B cell (primary cell): ENCODE results near the gene TAMALIN. TPM values are rescaled to one million over a fixed set of nuclear protein-coding genes. Genes with fewer than 3 reads are reported as not detected.

ENCODE experiments used
- ATAC-seq: fragments of 200-7000 bp; cut with Tn5 transposase; one replicate; pipeline ENCODE4 v1.10.0; 2021; ENCODE audit warnings: low read depth, mild to moderate bottlenecking, moderate number of reproducible peaks, moderate library complexity
- CTCF ChIA-PET: fragments of 350-600 bp; sonication (Branson Sonifier 250); formaldehyde crosslinking; loops from one replicate; lab custom pipeline; 2021; ENCODE audit warnings: antibody characterized with exemption, inconsistent platforms; lab: Charles Lee
- POLR2A ChIA-PET: fragments of 350-600 bp; sonication (Branson Sonifier 250); formaldehyde crosslinking; loops from one replicate; lab custom pipeline; 2021; ENCODE audit warnings: antibody characterized with exemption; lab: Charles Lee
- DNase-seq: peaks from one replicate; pipeline ENCODE4 v3.0.0; 2013
- H2AFZ ChIP-seq: 2 replicates; pipeline ENCODE4 v1.6.1; 2012; ENCODE audit warnings: mild to moderate bottlenecking, low read depth, low read length; ENCODE audit not compliant: insufficient read depth, poor library complexity, severe bottlenecking
- H3K27ac ChIP-seq, 2 donors: 1 replicate in 1 of 2; 2 replicates in 1 of 2; pipeline ENCODE4 v1.5.1; 2012 to 2013; ENCODE audit warnings: low read length in 2 of 2, mild to moderate bottlenecking in 2 of 2, moderate library complexity in 1 of 2
- H3K27me3 ChIP-seq, 4 experiments: fragments of 200-600 bp in 1 of 4; sonication (generic) in 1 of 4; replicated peaks in 1 of 4; 1 replicate in 2 of 4; 2 replicates in 2 of 4; pipeline versions ENCODE4 v1.6.1 to v1.7.0; 2013 to 2016; ENCODE audit warnings: low read length in 3 of 4, mild to moderate bottlenecking in 2 of 4, mixed read lengths in 1 of 4, moderate library complexity in 1 of 4; ENCODE audit not compliant: insufficient read depth in 4 of 4, control insufficient read depth in 3 of 4; ENCODE audit errors: control extremely low read depth in 1 of 4
- H3K36me3 ChIP-seq, 2 experiments: replicated peaks in 1 of 2; 1 replicate in 1 of 2; 2 replicates in 1 of 2; pipeline versions ENCODE4 v1.6.1 to v1.7.1; 2013; ENCODE audit warnings: low read length in 1 of 2; ENCODE audit not compliant: insufficient read depth in 2 of 2, control insufficient read depth in 1 of 2; ENCODE audit errors: control extremely low read depth in 1 of 2, extremely low read depth in 1 of 2
- H3K4me1 ChIP-seq, 2 donors: fragments of 200-600 bp in 1 of 2; sonication (generic) in 1 of 2; 1 replicate in 1 of 2; 2 replicates in 1 of 2; pipeline versions ENCODE4 v1.5.1 to v1.6.1; 2013 to 2017; ENCODE audit warnings: low read length in 2 of 2; ENCODE audit not compliant: control insufficient read depth in 2 of 2, insufficient read depth in 2 of 2
- H3K4me2 ChIP-seq: replicated peaks from 2 replicates; pipeline ENCODE3; 2012; ENCODE audit warnings: mild to moderate bottlenecking, low read depth, low read length; ENCODE audit not compliant: poor library complexity, severe bottlenecking
- H3K4me3 ChIP-seq, 5 experiments: fragments of 200-600 bp in 1 of 5; sonication (generic) in 1 of 5; 1 replicate in 3 of 5; 2 replicates in 2 of 5; pipeline versions ENCODE4 v1.5.1 to v1.7.0; 2011 to 2016; ENCODE audit warnings: low read length in 4 of 5, mild to moderate bottlenecking in 4 of 5, low read depth in 2 of 5, control low read depth in 1 of 5, moderate library complexity in 1 of 5; ENCODE audit not compliant: insufficient read depth in 1 of 5; ENCODE audit errors: control extremely low read depth in 1 of 5, extremely low read depth in 1 of 5
- H3K79me2 ChIP-seq: fragments of 200-600 bp; sonication (generic); one replicate; pipeline ENCODE4 v1.6.0; 2016; ENCODE audit warnings: low read length; ENCODE audit not compliant: control insufficient read depth, insufficient read depth
- H3K9ac ChIP-seq: fragments of 200-600 bp; sonication (generic); 2 replicates; pipeline ENCODE4 v1.6.1; 2017; ENCODE audit warnings: mild to moderate bottlenecking, low read length, moderate library complexity
- H3K9me3 ChIP-seq, 3 donors: one replicate each; pipeline versions ENCODE4 v1.6.1 to v1.7.1; 2013; ENCODE audit warnings: low read length in 2 of 3; ENCODE audit not compliant: control insufficient read depth in 2 of 3, insufficient read depth in 1 of 3; ENCODE audit errors: control extremely low read depth in 1 of 3
- H4K20me1 ChIP-seq: 2 replicates; pipeline ENCODE4 v1.6.0; 2012; ENCODE audit warnings: mild to moderate bottlenecking, low read length; ENCODE audit not compliant: insufficient read depth, control insufficient read depth, poor library complexity, severe bottlenecking
- H3K27ac Mint-ChIP-seq: one replicate; pipeline ENCODE4 v1.8.0; 2021; ENCODE audit warnings: mixed read lengths
- H3K27me3 Mint-ChIP-seq: one replicate; pipeline ENCODE4 v1.8.0; 2021; ENCODE audit warnings: mixed read lengths
- H3K4me1 Mint-ChIP-seq: one replicate; pipeline ENCODE4 v1.8.0; 2021; ENCODE audit warnings: mixed read lengths
- H3K4me3 Mint-ChIP-seq: one replicate; pipeline ENCODE4 v1.8.0; 2021; ENCODE audit warnings: mixed read lengths
- H3K9me3 Mint-ChIP-seq: one replicate; pipeline ENCODE4 v1.8.0; 2022; ENCODE audit warnings: mixed read lengths; ENCODE audit not compliant: insufficient read depth
- EZH2 ChIP-seq: IDR thresholded peaks from 2 replicates; pipeline ENCODE4 v1.6.1; 2012; ENCODE audit warnings: borderline replicate concordance, low read depth, mild to moderate bottlenecking, moderate library complexity, low read length; ENCODE audit not compliant: insufficient read depth, poor library complexity, severe bottlenecking
- WGBS: methylation state at CpG from one replicate; pipeline ENCODE4 v1.1.5; 2013; ENCODE audit warnings: missing lambda C conversion rate; ENCODE audit not compliant: insufficient coverage; 5-methylcytosine and 5-hydroxymethylcytosine counted together
- intact Hi-C: fragments of 100-400 bp; cut with micrococcal nuclease; formaldehyde crosslinking; loops from one replicate; pipeline ENCODE4 v1.10.0; 2022
- polyA minus RNA-seq: library from RNA; depleted of rRNA, polyadenylated mRNA; stranded (reverse); fragments of >200 nt; gene quantifications from 2 replicates; pipeline ENCODE4 v1.2.3, GENCODE V29; 2012
- polyA plus RNA-seq: library from polyadenylated mRNA; depleted of rRNA; stranded (reverse); fragments of >200 nt; gene quantifications from 2 replicates; pipeline ENCODE4 v1.2.3, GENCODE V29; 2012
- total RNA-seq, 2 donors: library from RNA; stranded (reverse); fragments of 120-200 nt in 1 of 2; gene quantifications; 1 replicate in 1 of 2; 2 replicates in 1 of 2; pipeline versions ENCODE4 v1.2.3 to v1.2.4, GENCODE V29; 2013 to 2022
- TF ChIP-seq, protein P1 (sequence below): fragments of 200-600 bp; IDR thresholded peaks from one replicate; pipeline ENCODE4 v1.8.0; 2022; ENCODE audit warnings: antibody characterized with exemption, mild to moderate bottlenecking

The TAMALIN gene
- 136 and 139 TPM in 2 replicates for total RNA-seq
- total RNA-seq (2013): 36.3 TPM
- polyA plus RNA-seq: 151 and 448 TPM in 2 replicates
- 185 and 255 TPM in 2 replicates for polyA minus RNA-seq

- Histone ChIP-seq H4K20me1 (peaks cover 41% of the 10 kb centered on the region), H3K4me1 (peaks cover 26 to 35% of the 10 kb centered on the region in 2 donors), H3K4me3 (peak within 1 kb of the TSS; percentile 39 to 97 (median 94)), H3K9ac (peak within 1 kb of the TSS; percentile 90), H3K27ac (peak within 1 kb of the TSS; percentile 91 to 92), H3K79me2 (peaks cover 5% of the 10 kb centered on the region), H3K4me2 (peak within 1 kb of the TSS; percentile 94), H3K36me3 (peaks cover 0 to 16% of the 10 kb centered on the region in 2 experiments), H3K27me3 (no peaks in the 10 kb centered on the region), H2AFZ (peak within 1 kb of the TSS; percentile 57), H3K9me3 (no peaks in the 10 kb centered on the region)
- peak; percentile 93 for DNase-seq
- WGBS: under 1% methylated on average over 60 of the region's 60 CpGs
- Mint-ChIP-seq H3K4me3 (peak within 1 kb of the TSS; percentile 97), H3K27me3 (no peaks in the 10 kb centered on the region), H3K9me3 (no peaks in the 10 kb centered on the region), H3K27ac (peak within 1 kb of the TSS; percentile 97), H3K4me1 (peaks cover 42% of the 10 kb centered on the region)
- peak; percentile 68 for ATAC-seq
- ChIA-PET CTCF (interaction anchor here (0.6 to 11.7 kb wide), 8 partner anchors 13 to 112 kb away, joined by 3 to 590 read pairs (median 20); no protein-coding TSS in a partner anchor), POLR2A (interaction anchor here (0.7 to 3.0 kb wide), 13 partner anchors 9 to 111 kb away, joined by 3 to 17 read pairs (median 7); partner anchors contain the start of genes ATG101 and NR4A1)
- intact Hi-C loops: loop anchor here (1.0 kb wide), 3 partner anchors 17 to 75 kb away; partner anchors contain the start of gene ACVR1B
- TF ChIP-seq, protein P1, sequence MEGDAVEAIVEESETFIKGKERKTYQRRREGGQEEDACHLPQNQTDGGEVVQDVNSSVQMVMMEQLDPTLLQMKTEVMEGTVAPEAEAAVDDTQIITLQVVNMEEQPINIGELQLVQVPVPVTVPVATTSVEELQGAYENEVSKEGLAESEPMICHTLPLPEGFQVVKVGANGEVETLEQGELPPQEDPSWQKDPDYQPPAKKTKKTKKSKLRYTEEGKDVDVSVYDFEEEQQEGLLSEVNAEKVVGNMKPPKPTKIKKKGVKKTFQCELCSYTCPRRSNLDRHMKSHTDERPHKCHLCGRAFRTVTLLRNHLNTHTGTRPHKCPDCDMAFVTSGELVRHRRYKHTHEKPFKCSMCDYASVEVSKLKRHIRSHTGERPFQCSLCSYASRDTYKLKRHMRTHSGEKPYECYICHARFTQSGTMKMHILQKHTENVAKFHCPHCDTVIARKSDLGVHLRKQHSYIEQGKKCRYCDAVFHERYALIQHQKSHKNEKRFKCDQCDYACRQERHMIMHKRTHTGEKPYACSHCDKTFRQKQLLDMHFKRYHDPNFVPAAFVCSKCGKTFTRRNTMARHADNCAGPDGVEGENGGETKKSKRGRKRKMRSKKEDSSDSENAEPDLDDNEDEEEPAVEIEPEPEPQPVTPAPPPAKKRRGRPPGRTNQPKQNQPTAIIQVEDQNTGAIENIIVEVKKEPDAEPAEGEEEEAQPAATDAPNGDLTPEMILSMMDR: no peak
- no peak for TF ChIP-seq EZH2
Measured at GRCh38 chr12:52006726-52007157, at the start of gene TAMALIN. Gene TAMALIN, plus strand, starts transcription at chr12:52006946. Its CDS starts 74 bp downstream, at chr12:52007020.

DNA sequence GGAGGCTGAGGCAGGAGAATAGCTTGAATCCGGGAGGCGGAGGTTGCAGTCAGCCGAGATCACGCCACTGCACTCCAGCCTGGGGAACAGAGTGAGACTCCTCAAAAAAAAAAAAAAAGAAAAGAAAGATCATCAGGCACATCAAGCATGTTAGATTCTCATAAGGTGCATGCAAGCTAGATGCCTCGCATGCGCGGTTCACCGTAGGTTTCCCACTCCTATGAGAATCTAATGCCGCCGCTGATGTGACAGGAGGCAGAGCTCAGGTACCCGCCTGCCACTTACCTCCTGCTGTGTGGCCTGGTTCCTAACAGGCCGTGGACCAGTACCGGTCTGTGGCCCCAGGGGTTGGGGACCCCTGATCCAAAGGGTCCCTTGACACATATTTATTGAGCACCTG, 48.2 kb upstream of the TAMALIN start:
- CTCF ChIA-PET: interaction anchor here (1.5 kb wide), 1 partner anchor 12 kb away, joined by 6 read pairs; no protein-coding TSS in a partner anchor

More for the DNA sequence above, 48.2 kb upstream of the TAMALIN start:
- H3K9me3 ChIP-seq: no peaks in the 10 kb centered on the region
- ATAC-seq: no peak
- no peaks in the 10 kb centered on the region for H3K9me3 Mint-ChIP-seq
- no peaks in the 10 kb centered on the region for H3K27me3 ChIP-seq
- no peaks in the 10 kb centered on the region for H3K4me1 ChIP-seq
- POLR2A ChIA-PET: no interaction called here
- H3K4me1 Mint-ChIP-seq: peaks cover 7% of the 10 kb centered on the region
- DNase-seq: no peak
- H2AFZ ChIP-seq: no peak overlapping the region
- H3K27ac Mint-ChIP-seq: no peak overlapping the region
- H3K4me3 Mint-ChIP-seq: no peak overlapping the region
- TF ChIP-seq, protein P1: no peak
- no peak for TF ChIP-seq EZH2
- 100% methylated on average over 7 of the region's 13 CpGs for WGBS
- no peak overlapping the region for H3K9ac ChIP-seq
- H3K4me2 ChIP-seq: no peak overlapping the region
- no peaks in the 10 kb centered on the region for H3K27me3 Mint-ChIP-seq
- intact Hi-C loops: no loop called here
- H3K79me2 ChIP-seq: no peaks in the 10 kb centered on the region
- no peak overlapping the region for H3K27ac ChIP-seq
- no peak overlapping the region for H3K4me3 ChIP-seq
- H4K20me1 ChIP-seq: no peaks in the 10 kb centered on the region
- H3K36me3 ChIP-seq: peaks cover 0 to 2% of the 10 kb centered on the region in 2 experiments
